PC-9 (cell line): ENCODE measurements around the gene TRIM64C. TPM values are rescaled to one million over a fixed set of nuclear protein-coding genes. Genes with fewer than 3 reads are reported as not detected.
"Not testable (repeated sequence)": the region's sequence is repeated elsewhere in the genome, so short reads cannot be mapped to it uniquely, and the experiment has no call there.

Experiments
- Bru-seq: library from RNA; stranded (reverse); fragments of 400-500 nt; gene quantifications from one replicate; lab custom pipeline; 2021; lab: Mats Ljungman, UMichigan
- BruChase-seq, 2 experiments: library from RNA; stranded (reverse); fragments of 400-500 nt; gene quantifications; one replicate each; lab custom pipeline; 2021; lab: Mats Ljungman, UMichigan
- BruUV-seq: library from RNA; stranded (reverse); fragments of 400-500 nt; replicated peaks from 2 replicates; lab custom pipeline; 2021; lab: Mats Ljungman, UMichigan
- CTCF ChIA-PET: fragments of 300-600 bp; sonication (Branson Sonifier 250); formaldehyde crosslinking; loops from one replicate; lab custom pipeline; 2022; ENCODE audit warnings: antibody characterized with exemption; lab: Charles Lee
- POLR2A ChIA-PET: fragments of 300-600 bp; sonication (Branson Sonifier 250); formaldehyde crosslinking; loops from one replicate; lab custom pipeline; 2022; ENCODE audit warnings: antibody characterized with exemption; ENCODE audit not compliant: unreplicated experiment; lab: Charles Lee
- DNase-seq, 2 experiments: peaks; one replicate each; pipeline versions ENCODE4 v3.0.0 to v3.0.0-alpha.2; 2015 to 2022; ENCODE audit warnings: mixed read lengths in 1 of 2
- H2AFZ ChIP-seq: fragments of 200-600 bp; sonication (generic); 2 replicates; pipeline ENCODE4 v1.8.1; 2017; ENCODE audit warnings: antibody characterized with exemption
- H3F3A ChIP-seq: fragments of 200-600 bp; sonication (generic); 2 replicates; pipeline ENCODE4 v1.8.1; 2017; ENCODE audit warnings: antibody characterized with exemption, mild to moderate bottlenecking, low read depth; ENCODE audit not compliant: insufficient read depth
- H3K27ac ChIP-seq: fragments of 200-600 bp; sonication (generic); 2 replicates; pipeline ENCODE4 v1.6.1; 2016; ENCODE audit warnings: mixed run types
- H3K27me3 ChIP-seq: fragments of 200-600 bp; sonication (generic); 2 replicates; pipeline ENCODE4 v1.6.1; 2016; ENCODE audit warnings: low read depth, mixed run types; ENCODE audit not compliant: insufficient read depth
- H3K36me3 ChIP-seq: fragments of 200-600 bp; sonication (generic); 2 replicates; pipeline ENCODE4 v1.6.1; 2016; ENCODE audit warnings: low read depth, mixed run types
- H3K4me1 ChIP-seq: fragments of 200-600 bp; sonication (generic); replicated peaks from 2 replicates; pipeline ENCODE4 v1.6.1; 2016; ENCODE audit warnings: mixed run types; ENCODE audit not compliant: insufficient read depth
- H3K4me2 ChIP-seq: fragments of 200-600 bp; sonication (generic); 2 replicates; pipeline ENCODE4 v1.6.1; 2017; ENCODE audit warnings: mixed run types
- H3K4me3 ChIP-seq: fragments of 200-600 bp; sonication (generic); 2 replicates; pipeline ENCODE4 v1.6.1; 2016; ENCODE audit warnings: mixed run types
- H3K79me2 ChIP-seq: fragments of 200-600 bp; sonication (generic); 2 replicates; pipeline ENCODE4 v1.6.1; 2017; ENCODE audit warnings: low read depth, mixed run types
- H3K9me2 ChIP-seq: fragments of 200-600 bp; sonication (generic); 2 replicates; pipeline ENCODE4 v1.8.1; 2017; ENCODE audit warnings: mild to moderate bottlenecking; ENCODE audit not compliant: insufficient read depth
- H3K9me3 ChIP-seq: fragments of 200-600 bp; sonication (generic); 2 replicates; pipeline ENCODE4 v1.8.1; 2016; ENCODE audit warnings: low read depth; ENCODE audit not compliant: insufficient read depth
- H4K20me1 ChIP-seq: fragments of 200-600 bp; sonication (generic); 2 replicates; pipeline ENCODE4 v1.8.1; 2017; ENCODE audit not compliant: insufficient read depth
- intact Hi-C: fragments of 100-400 bp; cut with micrococcal nuclease; formaldehyde crosslinking; loops from one replicate; pipeline ENCODE4 v1.10.0; 2022; ENCODE audit not compliant: unreplicated experiment
- long read RNA-seq: library from polyadenylated mRNA; stranded (forward); transcript quantifications from one replicate; pipeline ENCODE4 v2.0.0, GENCODE V29; 2022
- total RNA-seq: library from RNA; stranded (reverse); gene quantifications from 2 replicates; pipeline ENCODE4 v1.2.3, GENCODE V29; 2021

Gene TRIM64C, protein sequence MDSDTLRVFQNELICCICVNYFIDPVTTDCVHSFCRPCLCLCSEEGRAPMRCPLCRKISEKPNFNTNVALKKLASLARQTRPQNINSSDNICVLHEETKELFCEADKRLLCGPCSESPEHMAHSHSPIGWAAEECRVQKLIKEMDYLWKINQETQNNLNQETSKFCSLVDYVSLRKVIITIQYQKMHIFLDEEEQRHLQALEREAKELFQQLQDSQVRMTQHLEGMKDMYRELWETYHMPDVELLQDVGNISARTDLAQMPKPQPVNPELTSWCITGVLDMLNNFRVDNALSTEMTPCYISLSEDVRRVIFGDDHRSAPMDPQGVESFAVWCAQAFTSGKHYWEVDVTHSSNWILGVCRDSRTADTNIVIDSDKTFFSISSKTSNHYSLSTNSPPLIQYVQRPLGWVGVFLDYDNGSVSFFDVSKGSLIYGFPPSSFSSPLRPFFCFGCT
- total RNA-seq (not detected in 2 replicates), Bru-seq, nascent RNA (not detected), BruChase-seq, experiment 1, labeled RNA remaining after a 2-hour chase (not detected), BruChase-seq, experiment 2, labeled RNA remaining after a 6-hour chase (not detected)
- long read RNA-seq, result 0 reads

DNA sequence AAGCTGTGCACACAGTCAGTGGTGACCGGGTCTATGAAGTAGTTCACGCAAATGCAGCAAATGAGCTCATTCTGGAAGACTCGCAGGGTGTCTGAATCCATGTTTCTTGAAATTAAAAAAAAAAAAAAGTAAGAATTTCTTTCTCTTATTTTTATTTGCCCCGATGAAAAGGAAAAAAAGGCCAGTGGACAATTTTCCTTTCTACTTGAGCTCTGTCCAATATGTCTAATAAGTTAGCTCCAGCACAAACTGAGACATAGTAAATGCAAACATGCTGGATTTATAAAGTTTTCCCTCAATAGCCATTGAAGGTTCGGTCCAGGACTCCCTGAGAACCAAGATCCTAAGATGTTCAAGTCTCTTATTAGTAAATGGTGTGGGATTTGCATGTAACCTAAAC lies at the start of gene TRIM64C:
TRIM64C (minus strand) TSS at position 101 of the 400 bp plus-strand sequence; CDS start at position 101, 0 bp downstream.
- POLR2A ChIA-PET, result not testable (repeated sequence)

DNA sequence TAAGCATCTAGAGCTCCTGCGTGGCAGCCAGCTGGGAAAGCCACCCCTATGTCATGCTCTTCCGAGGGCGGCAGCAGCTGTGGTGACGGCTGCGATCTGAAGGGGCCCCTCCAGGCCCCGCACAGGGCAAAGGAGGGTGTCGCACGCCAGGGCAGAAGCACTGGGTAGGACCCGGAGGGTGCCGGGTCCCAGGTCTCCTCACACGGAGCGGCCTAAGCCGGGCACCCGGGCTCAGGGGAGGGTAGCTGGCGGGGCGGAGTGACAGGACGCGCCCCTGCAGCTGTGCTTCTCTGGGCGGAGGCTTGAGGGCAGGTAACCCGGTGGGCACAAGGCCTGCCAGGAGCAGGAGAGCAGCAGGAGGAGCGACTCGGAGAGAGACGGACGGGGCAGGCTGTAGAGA lies 43.4 kb upstream of the TRIM64C start:
- H3K27me3 ChIP-seq, intact Hi-C loops, H3K36me3 ChIP-seq: not testable (repeated sequence)

More for the DNA sequence above, at the start of gene TRIM64C:
- H3K9me3 ChIP-seq, H3K4me2 ChIP-seq, H3K4me3 ChIP-seq, H3K27ac ChIP-seq, H2AFZ ChIP-seq, intact Hi-C loops, H3K27me3 ChIP-seq, H3F3A ChIP-seq, H3K36me3 ChIP-seq, BruUV-seq, H4K20me1 ChIP-seq, H3K79me2 ChIP-seq, H3K4me1 ChIP-seq, H3K9me2 ChIP-seq, DNase-seq: not testable (repeated sequence)
- CTCF ChIA-PET, result interaction anchor here (0.7 kb wide), 1 partner anchor 113 kb away, joined by 3 read pairs; no protein-coding TSS in a partner anchor

DNA sequence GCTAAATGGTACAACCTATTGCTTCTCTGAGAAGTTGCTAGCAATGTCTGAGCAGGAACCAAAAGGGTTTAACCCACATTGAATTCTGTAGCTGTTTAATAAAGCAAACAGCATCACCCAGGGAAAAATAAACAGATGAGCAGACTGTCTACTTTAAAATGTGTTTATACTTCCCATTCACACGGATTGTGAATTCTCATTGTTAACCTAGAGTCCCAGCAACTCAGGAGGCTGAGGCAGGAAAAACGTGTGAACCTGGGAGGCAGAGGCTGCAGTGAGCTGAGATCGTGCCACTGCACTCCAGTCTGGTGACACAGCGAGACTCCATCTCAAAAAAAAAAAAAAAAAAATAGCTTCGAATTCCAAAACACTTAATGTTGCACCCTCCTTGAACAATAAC lies 11.0 kb upstream of the TRIM64C start:
- CTCF ChIA-PET, result not testable (repeated sequence)

More for the DNA sequence above, 43.4 kb upstream of the TRIM64C start:
- H3F3A ChIP-seq, H3K9me2 ChIP-seq, H3K27ac ChIP-seq, POLR2A ChIA-PET, CTCF ChIA-PET, H3K4me1 ChIP-seq, DNase-seq, BruUV-seq, H3K4me2 ChIP-seq, H3K4me3 ChIP-seq, H4K20me1 ChIP-seq, H3K9me3 ChIP-seq, H2AFZ ChIP-seq, H3K79me2 ChIP-seq: not testable (repeated sequence)

DNA sequence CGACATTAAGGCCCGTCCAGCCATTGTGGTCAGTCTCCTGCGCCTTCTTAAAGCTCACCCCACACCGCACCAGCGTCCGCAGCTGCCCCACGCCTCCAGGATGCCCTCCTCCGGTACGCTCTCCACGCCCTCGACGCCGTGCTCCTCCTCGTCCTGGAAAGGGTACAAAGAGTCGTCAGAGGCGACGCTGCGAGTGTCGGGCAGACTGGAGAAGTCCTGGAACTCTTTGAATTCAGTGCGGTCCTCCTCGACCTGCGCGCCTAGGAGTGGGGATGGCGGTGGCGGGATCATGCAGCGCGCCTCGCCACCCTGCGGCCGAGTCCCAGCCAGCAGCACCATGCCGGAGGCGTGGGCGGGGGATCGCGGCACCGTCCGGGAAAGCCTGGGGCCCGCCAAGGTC lies 9.1 kb downstream of the TRIM64C start:
- H3K36me3 ChIP-seq, DNase-seq, H3K79me2 ChIP-seq, POLR2A ChIA-PET, H3K27ac ChIP-seq, H3K4me2 ChIP-seq, H3K27me3 ChIP-seq, H4K20me1 ChIP-seq, CTCF ChIA-PET, H3K4me3 ChIP-seq, H3K4me1 ChIP-seq, H3K9me3 ChIP-seq, H2AFZ ChIP-seq, H3F3A ChIP-seq, BruUV-seq, intact Hi-C loops, H3K9me2 ChIP-seq: not testable (repeated sequence)

More for the DNA sequence above, 11.0 kb upstream of the TRIM64C start:
- H3K9me3 ChIP-seq, H3K4me3 ChIP-seq, H3K4me1 ChIP-seq, intact Hi-C loops, H3K9me2 ChIP-seq, BruUV-seq, H3K27ac ChIP-seq, DNase-seq, H3K36me3 ChIP-seq, H2AFZ ChIP-seq, H3K79me2 ChIP-seq, H3F3A ChIP-seq, H4K20me1 ChIP-seq, POLR2A ChIA-PET, H3K4me2 ChIP-seq: not testable (repeated sequence)
- H3K27me3 ChIP-seq, result peaks cover 24% of the 10 kb centered on the region

DNA sequence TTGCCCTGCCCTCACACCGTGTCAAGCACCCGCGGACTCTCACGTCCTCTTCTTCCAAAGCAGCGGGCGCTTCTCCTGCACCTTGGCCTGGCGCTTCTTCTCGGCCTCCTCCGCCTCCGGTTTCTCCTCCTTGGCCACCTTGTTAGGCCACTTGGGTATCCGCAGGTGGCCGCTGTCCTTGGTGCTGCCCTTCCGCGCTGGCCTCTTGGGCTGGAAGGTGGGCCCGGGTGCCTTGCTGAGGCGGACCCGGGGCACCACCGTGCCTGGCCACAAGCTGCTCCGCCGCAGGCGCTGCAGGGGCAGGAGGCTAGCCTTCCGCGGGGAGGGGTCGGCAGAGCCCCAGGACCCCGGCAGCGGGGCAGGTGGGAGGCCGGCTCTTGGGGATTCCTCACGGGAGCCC lies 10.7 kb downstream of the TRIM64C start:
- H2AFZ ChIP-seq, H3K9me3 ChIP-seq, H4K20me1 ChIP-seq, H3K4me2 ChIP-seq, intact Hi-C loops, POLR2A ChIA-PET, H3K79me2 ChIP-seq, H3K36me3 ChIP-seq, BruUV-seq, CTCF ChIA-PET, H3K27ac ChIP-seq, DNase-seq, H3K4me1 ChIP-seq, H3K9me2 ChIP-seq, H3K27me3 ChIP-seq, H3K4me3 ChIP-seq, H3F3A ChIP-seq: not testable (repeated sequence)

DNA sequence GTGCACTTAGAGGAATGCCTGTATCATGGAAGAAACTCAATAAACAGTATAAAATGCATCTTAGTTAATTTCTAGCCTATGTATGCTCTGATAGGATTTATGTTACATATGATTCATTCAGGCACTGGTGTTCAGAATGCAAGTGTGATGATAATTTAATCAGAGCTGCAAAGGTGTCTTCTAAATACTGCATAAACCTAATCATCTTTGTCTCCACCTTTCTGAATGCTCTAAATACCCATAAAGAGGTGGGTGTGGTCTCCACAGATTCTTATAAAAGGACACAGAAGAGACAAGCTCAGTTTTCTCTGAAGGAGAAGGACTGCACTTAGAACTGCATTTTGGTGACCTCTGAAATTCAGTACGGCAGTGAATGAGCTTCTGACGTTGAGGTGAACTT lies 30.4 kb downstream of the TRIM64C start, which contains the start of gene TRIM49B:
TRIM49B (plus strand) TSS at position 301 of the 400 bp plus-strand sequence. CDS start 2,777 bp downstream, outside the sequence.
- DNase-seq, H3K27ac ChIP-seq, H3K9me3 ChIP-seq, H3K9me2 ChIP-seq, H3F3A ChIP-seq, H3K4me2 ChIP-seq, H2AFZ ChIP-seq, CTCF ChIA-PET, H3K4me1 ChIP-seq, H3K27me3 ChIP-seq, H3K4me3 ChIP-seq, H4K20me1 ChIP-seq, H3K79me2 ChIP-seq, POLR2A ChIA-PET, H3K36me3 ChIP-seq, intact Hi-C loops, BruUV-seq: not testable (repeated sequence)
